HG03558 (cell line): ENCODE measurements around the gene ABHD18.
"Not testable (repeated sequence)": the region's sequence is repeated elsewhere in the genome, so short reads cannot be mapped to it uniquely, and the experiment has no call there.

Source experiments
- ATAC-seq: cut with Tn5 transposase; IDR thresholded peaks from one replicate; pipeline ENCODE4 v1.9.1; 2021; ENCODE audit warnings: moderate number of reproducible peaks; ENCODE audit not compliant: unreplicated experiment; ENCODE audit errors: extremely low read depth

ABHD18 gene

DNA sequence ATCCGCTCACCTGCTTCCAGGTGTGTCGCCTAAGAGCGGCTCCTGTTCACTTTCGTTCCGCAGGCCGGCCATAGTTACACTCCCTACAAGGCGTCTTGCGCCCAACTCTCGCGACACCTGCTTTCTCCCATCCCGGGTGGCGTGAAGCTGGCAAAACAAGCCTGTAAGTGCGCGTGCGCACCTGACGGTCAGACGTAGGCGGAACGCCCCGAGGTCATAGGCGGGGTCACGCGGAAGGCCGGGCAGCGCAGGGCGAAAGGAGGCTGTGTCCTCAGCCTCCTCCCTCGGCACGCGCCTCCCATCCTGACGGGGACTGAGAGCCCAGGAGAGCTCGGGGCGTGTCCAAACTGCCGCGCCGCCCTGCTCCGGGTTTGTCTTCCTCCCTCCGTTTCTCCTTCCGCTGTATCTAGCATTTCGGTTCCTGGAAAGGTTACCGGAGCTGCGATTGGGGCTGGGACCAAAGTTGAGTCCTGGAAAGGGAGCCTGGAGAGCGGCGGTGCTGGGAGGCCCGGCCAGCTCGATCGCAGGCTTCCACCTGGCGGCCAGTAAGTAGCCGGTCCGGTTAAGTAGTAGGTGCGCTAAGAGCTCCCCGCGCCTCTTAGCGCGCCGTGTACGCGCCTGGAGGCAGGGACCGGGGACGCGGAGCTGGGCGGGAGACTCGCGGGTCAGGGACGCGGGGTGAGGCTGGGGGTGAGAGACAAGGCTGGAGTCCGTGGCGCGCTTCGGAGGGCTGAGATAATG, at the start of gene ABHD18, which contains the start of gene MFSD8:
TSS of gene ABHD18 (plus strand) at position 345 of the 741 bp plus-strand sequence. CDS start 17,550 bp downstream, outside the sequence.
TSS of gene MFSD8 (minus strand) at position 112 of the 741 bp plus-strand sequence. CDS start at position 72, 40 bp downstream.
- ATAC-seq: peak; percentile 94

DNA sequence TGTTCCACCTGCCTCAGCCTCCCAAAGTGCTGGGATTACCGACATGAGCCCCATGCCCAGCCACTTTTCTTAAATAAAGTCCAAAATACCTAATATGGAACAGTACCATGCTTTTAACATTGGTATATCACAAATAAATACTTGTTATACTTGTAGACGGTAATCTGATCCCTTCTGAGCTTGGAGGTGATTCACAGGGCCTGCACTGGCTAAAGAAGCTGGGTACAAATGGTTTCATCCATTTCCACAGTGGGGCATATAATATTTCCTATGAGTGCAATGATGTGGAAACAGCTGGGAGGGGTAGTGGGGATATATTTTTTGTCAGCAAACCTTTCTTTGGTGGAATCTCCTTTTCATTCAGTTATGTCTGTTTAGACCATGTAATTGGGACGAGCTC, 48.7 kb upstream of the ABHD18 start:
- ATAC-seq: no peak

DNA sequence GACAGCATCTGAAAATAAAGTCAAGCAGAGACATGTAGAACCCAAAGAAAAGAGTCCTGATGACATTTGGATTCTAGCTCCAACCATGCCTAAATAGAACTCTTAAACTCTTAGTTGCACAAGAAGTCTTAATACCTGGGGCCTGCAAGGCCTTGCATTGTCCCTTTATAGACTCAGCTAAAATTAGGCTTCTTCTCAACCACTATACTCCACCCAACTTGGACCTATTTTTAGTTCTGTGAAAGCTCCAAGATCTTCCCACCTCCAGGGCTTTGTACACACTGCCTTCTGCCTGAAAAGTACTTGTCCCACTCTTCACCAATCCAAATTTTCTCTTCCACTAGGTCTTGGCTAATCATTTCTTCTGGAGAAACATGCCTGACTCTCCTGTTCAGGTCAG, 48.1 kb upstream of the ABHD18 start:
- ATAC-seq: no peak

DNA sequence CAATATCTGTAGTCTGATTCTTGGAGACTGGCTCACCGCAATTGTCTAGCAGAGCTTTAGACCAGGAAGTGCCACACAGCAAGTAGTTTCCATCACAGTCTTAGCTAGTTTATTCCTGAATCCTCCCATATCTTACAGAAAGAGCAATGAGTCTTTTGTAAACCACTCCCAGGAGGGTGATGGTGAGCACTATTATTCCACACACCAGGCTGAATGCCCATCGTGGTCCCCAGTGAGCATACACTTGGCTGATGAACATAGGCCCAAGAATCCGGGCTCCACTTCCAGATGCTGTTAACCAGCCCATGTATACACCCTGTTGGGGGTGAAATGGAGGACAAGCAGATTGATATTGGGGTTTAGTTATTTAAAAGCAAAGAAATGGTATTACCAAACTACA, 44.7 kb upstream of the ABHD18 start:
- ATAC-seq: no peak

DNA sequence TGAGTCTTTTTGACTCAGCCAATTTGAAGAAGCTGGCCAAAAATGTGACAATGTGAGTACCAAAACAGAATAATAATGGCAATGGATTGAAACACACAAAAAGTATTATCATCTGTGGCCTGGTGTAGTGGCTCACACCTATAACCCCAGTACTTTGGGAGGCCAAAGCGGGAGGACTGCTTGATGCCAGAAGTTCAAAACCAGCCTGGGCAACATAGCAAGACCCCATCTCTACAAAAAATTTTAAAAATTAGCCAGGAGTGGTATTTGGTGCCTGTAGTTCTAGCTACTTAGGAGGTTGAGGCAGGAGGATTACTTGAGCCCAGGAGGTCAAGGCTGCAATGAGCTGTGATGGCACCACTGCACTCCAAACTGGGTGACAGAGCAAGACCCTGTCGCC, 43.0 kb upstream of the ABHD18 start:
- no peak for ATAC-seq

DNA sequence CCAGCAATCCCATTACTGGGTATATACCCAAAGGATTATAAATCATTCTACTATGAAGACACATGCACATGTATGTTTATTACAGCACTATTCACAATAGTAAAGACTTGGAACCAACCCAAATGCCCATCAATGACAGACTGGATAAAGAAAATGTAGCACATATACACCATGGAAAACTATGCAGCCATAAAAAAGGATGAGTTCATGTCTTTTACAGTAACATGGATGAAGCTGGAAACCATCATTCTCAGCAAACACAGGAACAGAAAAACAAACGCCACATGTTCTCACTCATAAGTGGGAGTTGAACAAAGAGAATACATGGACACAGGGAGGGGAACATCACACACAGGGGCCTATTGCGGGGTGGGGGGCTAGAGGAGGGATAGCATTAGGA, 39.5 kb upstream of the ABHD18 start:
- ATAC-seq: not testable (repeated sequence)

DNA sequence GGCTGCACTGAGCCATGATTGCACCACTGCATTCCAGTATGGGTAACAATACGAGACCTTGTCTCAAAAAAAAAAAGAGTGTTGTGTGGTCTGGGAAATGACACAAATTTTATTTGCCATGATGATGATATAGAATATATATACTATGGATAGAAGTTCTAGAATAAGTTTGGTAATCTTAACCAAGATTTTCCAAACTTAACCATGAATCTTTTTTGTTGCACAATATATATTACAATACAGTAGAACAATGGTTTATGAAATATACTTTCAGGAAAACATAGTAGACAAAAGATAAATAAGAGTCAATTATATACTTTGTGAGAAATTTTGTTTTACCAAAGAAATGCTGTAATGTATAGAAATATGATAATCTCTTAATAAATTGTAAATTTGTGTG, 35.0 kb upstream of the ABHD18 start:
- no peak for ATAC-seq

DNA sequence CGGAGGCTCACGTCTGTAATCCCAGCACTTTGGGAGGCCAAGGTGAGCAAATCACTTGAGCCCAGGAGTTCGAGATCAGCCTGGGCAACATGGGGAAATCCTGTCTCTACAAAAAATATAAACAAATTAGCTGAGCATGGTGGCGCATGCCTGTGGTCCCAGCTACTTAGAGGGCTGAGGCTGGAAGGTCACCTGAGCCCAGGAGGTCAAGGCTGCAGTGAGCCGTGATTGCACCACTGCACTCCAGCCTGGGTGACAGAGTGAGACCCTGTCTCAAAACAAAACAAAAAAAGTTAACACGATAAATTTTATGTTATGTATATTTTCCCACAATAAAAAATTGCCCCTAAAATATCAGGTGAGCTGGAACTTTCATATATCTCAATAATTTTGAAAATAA, 33.4 kb upstream of the ABHD18 start:
- not testable (repeated sequence) for ATAC-seq

DNA sequence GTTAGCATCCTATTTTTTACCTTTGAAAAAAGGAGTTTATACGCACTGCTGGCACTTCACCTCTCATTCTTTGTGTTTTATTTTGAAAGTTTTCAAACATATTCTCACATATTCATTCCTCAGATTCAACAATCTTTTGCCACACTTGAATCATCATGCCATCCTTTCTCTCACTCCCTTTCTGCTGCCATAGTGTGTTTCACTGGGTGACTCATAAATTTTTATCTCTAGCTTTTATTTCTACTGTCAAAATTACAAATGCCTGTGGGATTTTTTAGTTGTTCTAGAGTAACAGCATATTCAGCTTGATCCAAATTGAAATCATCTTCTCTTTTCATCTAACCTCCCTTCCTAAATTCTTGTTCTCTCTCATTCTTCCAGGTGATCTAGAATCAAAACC, 28.2 kb upstream of the ABHD18 start:
- ATAC-seq: no peak

DNA sequence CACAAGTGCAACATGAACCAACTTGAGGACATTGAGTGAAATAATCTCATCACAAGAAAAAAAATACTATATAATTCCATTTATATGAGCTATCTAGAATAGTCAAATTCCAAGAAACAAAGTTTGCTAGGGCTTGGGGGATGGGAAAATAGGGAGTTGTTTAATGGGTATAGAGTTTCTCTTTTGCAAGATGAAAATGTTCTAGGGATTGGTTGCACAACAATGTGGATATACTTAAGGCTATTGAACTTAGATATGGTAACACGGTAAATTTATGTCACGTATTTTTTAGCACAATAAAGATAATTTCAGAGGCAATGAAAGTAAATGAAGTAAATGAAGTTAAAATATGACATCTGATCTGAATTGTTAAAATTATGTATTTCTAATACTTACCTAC, 8.1 kb upstream of the ABHD18 start:
- ATAC-seq: no peak

DNA sequence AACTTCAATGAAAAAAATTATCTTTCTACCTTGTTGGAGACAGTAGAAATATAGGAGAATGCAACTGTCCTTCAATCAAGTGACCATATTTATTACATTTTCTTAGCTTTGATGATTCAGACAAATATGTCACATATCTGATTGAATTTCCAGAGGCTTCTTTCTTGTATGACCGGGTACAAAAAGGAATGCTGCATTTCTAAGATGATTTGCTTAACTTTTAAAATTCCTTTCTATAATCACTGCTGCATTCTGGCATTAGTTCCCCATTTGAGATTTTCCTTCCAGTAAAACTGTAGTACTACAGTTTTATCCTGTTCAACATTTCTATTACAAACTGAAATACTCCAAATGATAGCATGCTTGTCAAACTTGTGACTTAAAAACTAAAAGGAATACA, 5.4 kb upstream of the ABHD18 start:
- ATAC-seq: no peak

DNA sequence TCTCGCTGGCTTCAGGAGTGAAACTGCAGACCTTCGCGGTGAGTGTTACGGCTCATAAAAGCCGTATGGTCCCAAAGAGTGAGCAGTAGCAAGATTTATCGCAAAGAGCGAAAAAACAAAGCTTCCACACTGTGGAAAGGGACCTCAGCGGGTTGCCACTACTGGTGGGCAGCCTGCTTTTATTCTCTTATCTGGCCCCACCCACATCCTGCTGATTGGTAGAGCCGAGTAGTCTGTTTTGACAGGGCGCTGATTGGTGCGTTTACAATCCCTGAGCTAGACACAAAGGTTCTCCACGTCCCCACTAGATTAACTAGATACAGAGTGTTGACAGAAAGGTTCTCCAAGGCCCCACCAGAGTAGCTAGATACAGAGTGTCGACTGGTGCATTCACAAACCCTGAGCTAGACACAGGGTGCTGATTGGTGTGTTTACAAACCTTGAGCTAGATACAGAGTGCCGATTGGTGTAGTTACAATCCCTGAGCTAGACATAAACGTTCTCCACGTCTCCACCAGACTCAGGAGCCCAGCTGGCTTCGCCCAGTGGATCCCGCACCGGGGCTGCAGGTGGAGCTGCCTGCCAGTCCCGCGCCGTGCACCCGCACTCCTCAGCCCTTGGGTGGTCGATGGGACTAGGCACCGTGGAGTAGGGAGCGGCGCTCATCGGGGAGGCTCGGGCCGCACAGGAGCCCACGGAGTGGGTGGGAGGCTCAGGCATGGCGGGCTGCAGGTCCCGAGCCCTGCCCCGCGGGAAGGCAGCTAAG, 1.4 kb upstream of the ABHD18 start:
- ATAC-seq: not testable (repeated sequence)

DNA sequence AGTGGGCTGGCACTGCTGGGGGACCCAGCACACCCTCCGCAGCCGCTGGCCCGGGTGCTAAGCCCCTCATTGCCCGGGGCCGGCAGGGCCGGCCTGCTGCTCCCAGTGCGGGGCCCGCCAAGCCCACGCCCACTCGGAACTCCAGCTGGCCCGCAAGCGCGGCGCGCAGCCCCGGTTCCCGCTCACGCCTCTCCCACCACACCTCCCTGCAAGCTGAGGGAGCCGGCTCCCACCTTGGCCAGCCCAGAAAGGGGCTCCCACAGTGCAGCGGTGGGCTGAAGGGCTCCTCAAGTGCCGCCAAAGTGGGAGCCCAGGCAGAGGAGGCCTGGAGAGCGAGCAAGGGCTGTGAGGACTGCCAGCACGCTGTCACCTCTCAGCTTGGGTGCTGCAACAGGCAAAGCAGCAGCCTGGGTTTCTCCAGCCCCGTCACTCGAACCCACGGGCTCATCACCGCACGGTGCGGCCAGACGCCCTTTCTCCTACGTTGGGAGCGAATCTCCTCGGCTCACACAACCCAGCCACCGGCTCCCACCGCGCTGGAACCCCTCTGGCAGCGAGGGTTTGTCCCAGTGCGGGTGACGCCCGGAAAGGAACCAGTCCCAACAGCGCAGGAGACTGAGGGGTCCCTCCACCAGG, 662 bp upstream of the ABHD18 start:
- peak; percentile 3 for ATAC-seq

DNA sequence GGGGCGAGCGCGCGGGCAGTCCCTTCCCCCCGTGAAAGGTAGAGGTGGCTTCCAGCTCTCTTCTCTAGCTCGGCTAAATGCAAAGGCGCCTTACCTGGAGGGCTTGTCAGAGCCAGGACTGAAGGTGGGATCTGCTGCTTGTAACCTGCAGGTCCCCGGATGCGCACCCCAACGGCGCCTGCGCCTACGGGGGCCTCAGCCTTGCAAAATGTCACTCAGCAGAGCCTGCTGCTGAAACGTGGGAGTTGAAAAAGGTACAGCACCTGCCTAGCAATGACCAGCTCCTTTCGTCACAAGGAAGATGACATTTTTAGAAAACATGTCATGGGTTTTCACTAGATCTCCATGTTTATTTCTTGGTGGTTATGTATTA, 583 bp downstream of the ABHD18 start:
- peak; percentile 17 for ATAC-seq

DNA sequence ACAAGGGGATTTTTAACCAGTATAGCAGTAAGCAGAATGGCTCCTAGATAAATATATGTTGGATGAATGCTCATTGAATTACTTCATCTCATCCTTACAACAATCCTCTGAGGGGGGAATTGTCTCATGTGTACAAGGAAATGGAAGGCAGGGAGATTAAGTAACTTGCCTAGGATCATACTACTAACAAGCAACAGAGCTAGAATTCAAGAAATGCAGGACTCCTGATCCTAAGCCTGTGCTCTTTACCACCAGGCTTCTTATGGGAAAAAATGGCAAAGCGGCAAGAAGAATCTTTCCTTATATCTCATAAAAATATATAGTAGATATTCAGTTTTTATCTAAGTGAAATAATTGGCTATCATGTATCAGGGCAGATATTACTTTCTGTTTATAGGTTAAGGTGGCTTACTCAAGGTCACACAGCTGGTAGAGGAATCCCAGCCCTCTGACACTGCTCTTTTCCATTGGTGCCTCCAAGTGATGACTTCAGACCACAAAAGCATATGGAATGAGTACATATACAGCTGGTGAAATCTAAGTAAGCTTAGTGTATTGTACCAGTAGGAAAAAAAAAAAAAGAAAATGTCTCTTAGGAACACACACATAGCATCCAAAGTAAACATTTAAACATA, 2.1 kb downstream of the ABHD18 start:
- ATAC-seq: no peak

DNA sequence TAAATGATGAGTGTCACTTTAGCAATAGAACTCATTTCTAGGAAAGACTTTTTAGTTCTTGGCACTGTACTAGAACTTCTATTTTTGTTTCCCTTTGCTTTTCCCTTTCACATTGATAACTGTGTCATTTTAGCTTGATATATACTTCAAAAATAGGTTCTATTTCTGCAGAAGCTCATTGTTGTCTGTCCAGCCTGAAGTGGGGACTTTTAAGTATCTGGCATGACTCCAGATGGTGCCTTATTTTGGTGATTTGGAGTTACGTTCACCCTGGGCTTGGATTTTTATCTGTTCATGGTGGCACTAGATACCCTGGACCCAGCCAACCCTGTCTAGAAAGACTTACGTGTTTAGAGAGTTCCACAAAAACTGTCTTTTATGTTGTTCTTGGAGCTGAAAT, 3.4 kb downstream of the ABHD18 start:
- ATAC-seq: no peak

DNA sequence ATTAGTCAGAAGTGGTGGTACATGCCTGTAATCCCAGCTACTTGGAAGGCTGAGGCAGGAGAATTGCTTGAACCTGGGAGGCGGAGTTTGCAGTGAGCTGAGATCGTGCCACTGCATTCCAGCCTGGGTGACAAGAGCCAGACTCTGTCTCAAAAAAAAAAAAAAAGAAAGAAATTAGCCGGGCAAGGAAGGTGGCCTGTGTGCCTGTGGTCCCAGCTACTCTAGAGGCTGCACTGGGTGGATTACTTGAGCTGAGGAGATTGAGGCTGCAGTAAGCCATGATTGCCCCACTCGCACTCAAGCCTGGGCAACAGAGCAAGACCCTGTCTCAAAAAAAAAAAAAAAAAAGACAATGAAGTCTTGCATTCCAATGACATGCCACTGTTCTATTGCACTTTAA, 5.7 kb downstream of the ABHD18 start:
- ATAC-seq: not testable (repeated sequence)

DNA sequence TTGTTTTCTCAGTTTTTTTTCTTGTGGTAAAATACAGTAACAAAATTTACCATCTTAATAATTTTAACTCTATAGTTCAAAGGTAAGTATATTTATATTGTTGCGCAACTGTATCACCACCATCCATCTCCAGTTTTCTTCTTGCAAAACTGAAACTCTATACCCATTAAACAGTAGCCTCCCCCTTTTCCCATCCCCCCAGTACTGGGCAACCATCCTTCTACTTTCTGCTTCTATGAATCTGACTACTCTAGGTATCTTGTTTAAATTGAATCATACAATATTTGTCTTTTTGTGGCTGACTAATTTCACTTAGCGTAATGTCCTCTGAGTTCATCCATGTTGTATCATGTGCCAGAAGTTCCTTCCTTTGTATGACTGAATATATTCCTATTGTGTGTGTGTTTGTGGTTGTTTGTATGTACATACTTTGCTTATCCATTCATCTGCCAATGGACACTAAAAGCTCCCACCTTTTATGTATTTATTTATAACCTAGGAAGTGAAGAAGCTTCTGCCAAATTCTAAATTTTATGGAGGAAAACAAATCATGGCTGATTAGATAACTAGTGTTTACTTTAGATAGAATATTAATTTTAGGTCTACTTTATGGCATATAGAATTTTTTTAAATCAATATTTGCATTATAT, 10.0 kb downstream of the ABHD18 start:
- ATAC-seq: no peak

DNA sequence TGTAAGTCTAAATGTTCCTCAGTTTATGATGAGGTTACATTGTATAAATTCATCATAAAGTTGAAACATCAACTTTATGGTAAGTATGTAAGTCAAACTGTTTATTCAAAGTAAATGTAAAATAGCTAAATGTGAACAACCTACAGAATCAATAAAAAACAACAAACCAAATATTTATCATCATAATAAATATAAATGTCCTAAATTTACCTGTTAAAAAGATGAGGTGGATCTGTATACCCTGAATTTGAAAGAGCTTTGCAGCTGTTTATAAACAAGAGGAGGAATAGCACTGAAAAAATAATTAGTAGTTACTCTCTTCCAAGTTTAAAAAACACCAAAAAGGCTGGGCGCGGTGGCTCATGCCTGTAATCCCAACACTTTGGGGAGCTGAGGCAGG, 13.7 kb downstream of the ABHD18 start:
- ATAC-seq: no peak

DNA sequence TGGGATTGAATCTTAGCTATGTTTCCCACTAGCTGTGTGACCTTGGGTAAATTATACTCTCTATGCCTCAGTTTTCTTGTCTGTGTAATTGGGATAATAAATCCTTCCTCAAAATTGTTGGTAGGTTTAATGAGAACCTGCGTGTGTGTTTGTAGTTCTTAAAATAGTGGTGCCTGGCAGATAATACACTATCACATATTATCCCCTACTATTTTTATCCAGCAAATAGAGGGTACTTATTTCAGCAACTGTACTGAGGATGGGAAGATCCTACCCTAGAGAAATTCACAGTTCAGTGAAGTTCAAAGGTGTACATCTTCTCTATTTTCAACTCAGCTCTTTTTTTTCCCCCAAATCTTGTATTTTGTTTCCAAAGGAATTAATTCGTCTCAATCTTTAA, 17.2 kb downstream of the ABHD18 start:
- ATAC-seq: no peak
